K562 (cell line): ENCODE results near the gene MEF2B. TPM values are rescaled to one million over a fixed set of nuclear protein-coding genes. Genes with fewer than 3 reads are reported as not detected.

Experiments used
- ATAC-seq: fragments of 200-7000 bp; cut with Tn5 transposase; 3 replicates; pipeline ENCODE4 v1.9.1; 2020; ENCODE audit warnings: moderate library complexity
- BruUV-seq: library from RNA; stranded (reverse); fragments of 400-500 nt; replicated peaks from 2 replicates; lab custom pipeline; 2021; lab: Mats Ljungman, UMichigan
- CTCF ChIA-PET: fragments of 300-600 bp; formaldehyde crosslinking; extraction: SDS; loops from one replicate; lab custom pipeline; 2021; ENCODE audit warnings: low intra/inter-chr PET ratio; lab: Yijun Ruan, JAX
- POLR2A ChIA-PET: fragments of 300-600, 350-650 bp; sonication (Branson Sonifier 250); formaldehyde crosslinking; extraction: SDS; loops from one replicate; lab custom pipeline; 2021; ENCODE audit warnings: antibody characterized with exemption, inconsistent platforms; lab: Yijun Ruan, JAX
- DNase-seq, 4 experiments: peaks; one replicate each; pipeline versions ENCODE4 v3.0.0 to v3.0.0-alpha.2; 2011 to 2018; ENCODE audit warnings: low spot score in 3 of 4, mixed read lengths in 3 of 4; ENCODE audit errors: extremely low read depth in 1 of 4
- FAIRE-seq: peaks from 2 replicates; lab custom pipeline; 2011; peaks lifted over from hg19 to GRCh38; lab: Jason Lieb, UNC
- H2AFZ ChIP-seq: 2 replicates; pipeline ENCODE4 v1.6.0; 2011; ENCODE audit warnings: low read depth, low read length, control low read depth, inconsistent platforms
- H3K27ac ChIP-seq: fragments of 200-600 bp; 3 replicates; pipeline ENCODE4 v1.8.0; 2011; ENCODE audit warnings: low read depth, mild to moderate bottlenecking, control low read depth, inconsistent platforms, low read length, moderate library complexity, mixed read lengths; ENCODE audit errors: extremely low read depth
- H3K27me3 ChIP-seq, 2 experiments: fragments of 300-600 bp in 1 of 2; 2 replicates in 1 of 2; 3 replicates in 1 of 2; pipeline versions ENCODE4 v1.6.0 to v1.8.0; 2011; ENCODE audit warnings: inconsistent platforms in 2 of 2, low read length in 2 of 2, mild to moderate bottlenecking in 1 of 2, mixed read lengths in 1 of 2, moderate library complexity in 1 of 2; ENCODE audit not compliant: control insufficient read depth in 2 of 2, insufficient read depth in 2 of 2
- H3K36me3 ChIP-seq: fragments of 300-600 bp; 3 replicates; pipeline ENCODE4 v1.8.0; 2011; ENCODE audit warnings: mild to moderate bottlenecking, low read length, inconsistent platforms; ENCODE audit not compliant: control insufficient read depth, insufficient read depth
- H3K4me1 ChIP-seq, 2 experiments: fragments of 200-600 bp in 1 of 2; replicated peaks in 1 of 2; 2 replicates in 1 of 2; 3 replicates in 1 of 2; pipeline versions ENCODE4 v1.5.1 to v1.8.0; 2011; ENCODE audit warnings: inconsistent platforms in 2 of 2, low read length in 2 of 2, mild to moderate bottlenecking in 1 of 2, mixed read lengths in 1 of 2, moderate library complexity in 1 of 2; ENCODE audit not compliant: control insufficient read depth in 2 of 2, insufficient read depth in 2 of 2
- H3K4me2 ChIP-seq: 2 replicates; pipeline ENCODE4 v1.6.1; 2011; ENCODE audit warnings: low read length, control low read depth, inconsistent platforms, mixed read lengths; ENCODE audit not compliant: insufficient read depth
- H3K4me3 ChIP-seq: fragments of 200-600 bp; sonication (generic), shearing (Covaris generic); 2 replicates; pipeline ENCODE4 v1.5.1; 2016; ENCODE audit warnings: control low read depth, inconsistent platforms
- H3K79me2 ChIP-seq: fragments of 200-600 bp; 3 replicates; pipeline ENCODE4 v1.8.0; 2011; ENCODE audit warnings: low read length, inconsistent platforms; ENCODE audit not compliant: control insufficient read depth, insufficient read depth
- H3K9ac ChIP-seq, 2 experiments: 2 replicates each; pipeline versions ENCODE4 v1.6.0 to v1.6.1; 2011; ENCODE audit warnings: low read depth in 2 of 2, low read length in 2 of 2, control low read depth in 1 of 2, inconsistent platforms in 1 of 2, mild to moderate bottlenecking in 1 of 2, mixed read lengths in 1 of 2; ENCODE audit not compliant: insufficient read depth in 1 of 2
- H3K9me1 ChIP-seq: one replicate; pipeline ENCODE4 v1.6.0; 2011; ENCODE audit warnings: inconsistent platforms, mild to moderate bottlenecking, low read length, moderate library complexity; ENCODE audit not compliant: control insufficient read depth, insufficient read depth
- H3K9me3 ChIP-seq: replicated peaks from 2 replicates; pipeline ENCODE4 v1.5.1; 2011; ENCODE audit warnings: low read depth, low read length, inconsistent platforms; ENCODE audit not compliant: control insufficient read depth, insufficient read depth
- H4K20me1 ChIP-seq: replicated peaks from 2 replicates; pipeline ENCODE4 v1.6.1; 2011; ENCODE audit warnings: low read length, inconsistent platforms, mixed read lengths; ENCODE audit not compliant: control insufficient read depth, insufficient read depth
- NFE2 ChIP-seq: IDR thresholded peaks from 2 replicates; pipeline ENCODE4 v1.6.1; 2014; ENCODE audit warnings: antibody characterized with exemption, low read depth
- WGBS: fragments of 100-300 bp; shearing (Covaris generic); methylation state at CpG from one replicate; pipeline ENCODE4 v1.1.6; 2016; ENCODE audit warnings: low coverage, mixed read lengths; ENCODE audit not compliant: insufficient coverage; ENCODE audit errors: missing lambda C conversion rate; 5-methylcytosine and 5-hydroxymethylcytosine counted together
- in situ Hi-C: fragments of 300-500 bp; cut with MboI; formaldehyde crosslinking; loops from 4 replicates; pipeline ENCODE4 v1.15.0; 2018; ENCODE audit warnings: inconsistent platforms, mixed read lengths
- intact Hi-C: fragments of 100-400 bp; cut with micrococcal nuclease; formaldehyde crosslinking; loops from 2 replicates; pipeline ENCODE4 v1.14.2; 2022
- polyA plus RNA-seq, 8 experiments: library from polyadenylated mRNA; depleted of rRNA in 4 of 8; stranded (reverse) in 5 of 8; unstranded in 3 of 8; fragments of >200 nt; fragmentation: Nextera tagmentation in 2 of 8; fragmentation: Illumina TruSeq in 1 of 8; extraction: Ambion mirVana in 2 of 8; extraction: Trizol in 1 of 8; gene quantifications; 2 replicates each; pipeline versions ENCODE4 v1.2.1 to v1.2.3, GENCODE V29; 2011 to 2014; ENCODE audit warnings: inconsistent platforms in 1 of 8, missing spikeins in 1 of 8
- total RNA-seq, 7 experiments: library from RNA; depleted of rRNA in 6 of 7; stranded (reverse); fragments of >200 nt in 6 of 7; fragmentation: Illumina TruSeq in 2 of 7; extraction: Trizol in 2 of 7; gene quantifications; 2 replicates each; pipeline versions ENCODE4 v1.2.1 to v1.2.3, GENCODE V29; 2011 to 2021; ENCODE audit warnings: low replicate concordance in 1 of 7
- TF ChIP-seq, protein P1 (sequence below), 2 experiments: fragments of 450-650 bp; IDR thresholded peaks; 2 replicates each; pipeline ENCODE4 v1.6.1; 2018; ENCODE audit warnings: mild to moderate bottlenecking in 2 of 2, low read depth in 1 of 2; ENCODE audit not compliant: partially characterized antibody in 2 of 2

Gene MEF2B
- total and polyA plus RNA-seq, 9 of the 15 experiments (the other 6 are each of a cell fraction or from before 2014, with no cell fraction given), result 0.14 to 1.9 (median 0.71) TPM; not detected in 3

DNA sequence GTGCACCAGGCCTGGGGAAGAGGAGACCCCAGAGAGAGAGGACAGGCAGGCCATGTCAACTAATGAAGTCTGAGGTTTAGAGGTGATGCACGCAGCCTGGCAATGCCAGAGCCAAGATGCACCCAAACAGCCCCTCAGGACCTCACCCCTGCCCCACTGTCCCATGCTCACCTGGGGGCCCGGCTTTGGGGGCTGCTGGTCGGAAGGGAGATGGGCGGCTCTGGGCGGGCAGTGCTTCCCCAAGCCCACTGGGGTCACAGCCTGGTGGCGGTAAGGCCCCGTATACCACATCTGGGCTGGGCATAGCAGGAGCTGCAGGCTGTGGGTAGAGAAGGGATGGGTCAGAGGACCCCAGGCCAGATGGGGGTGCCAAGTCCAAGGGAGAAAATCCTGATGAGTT is 23.2 kb downstream of the MEF2B start:
- Histone ChIP-seq H3K36me3 (no peaks in the 10 kb centered on the region), H3K9me3 (no peaks in the 10 kb centered on the region), H3K4me3 (no peak overlapping the region), H3K27ac (no peak overlapping the region), H3K79me2 (no peaks in the 10 kb centered on the region), H3K9ac (no peak overlapping the region)
- ATAC-seq, result no peak
- ChIA-PET CTCF (interaction anchor here (1.6 to 3.5 kb wide), 3 partner anchors 28 to 343 kb away, joined by 12 to 20 read pairs (median 12); no protein-coding TSS in a partner anchor), POLR2A (interaction anchor here (0.6 to 0.9 kb wide), 2 partner anchors 13 to 95 kb away, joined by 3 read pairs; no protein-coding TSS in a partner anchor)
- WGBS, result 57% methylated on average over 6 of the region's 7 CpGs
- in situ Hi-C loops, result no loop called here
- no TSS peak for BruUV-seq
- no peak for FAIRE-seq
- no peak for TF ChIP-seq NFE2
- TF ChIP-seq, protein P1, sequence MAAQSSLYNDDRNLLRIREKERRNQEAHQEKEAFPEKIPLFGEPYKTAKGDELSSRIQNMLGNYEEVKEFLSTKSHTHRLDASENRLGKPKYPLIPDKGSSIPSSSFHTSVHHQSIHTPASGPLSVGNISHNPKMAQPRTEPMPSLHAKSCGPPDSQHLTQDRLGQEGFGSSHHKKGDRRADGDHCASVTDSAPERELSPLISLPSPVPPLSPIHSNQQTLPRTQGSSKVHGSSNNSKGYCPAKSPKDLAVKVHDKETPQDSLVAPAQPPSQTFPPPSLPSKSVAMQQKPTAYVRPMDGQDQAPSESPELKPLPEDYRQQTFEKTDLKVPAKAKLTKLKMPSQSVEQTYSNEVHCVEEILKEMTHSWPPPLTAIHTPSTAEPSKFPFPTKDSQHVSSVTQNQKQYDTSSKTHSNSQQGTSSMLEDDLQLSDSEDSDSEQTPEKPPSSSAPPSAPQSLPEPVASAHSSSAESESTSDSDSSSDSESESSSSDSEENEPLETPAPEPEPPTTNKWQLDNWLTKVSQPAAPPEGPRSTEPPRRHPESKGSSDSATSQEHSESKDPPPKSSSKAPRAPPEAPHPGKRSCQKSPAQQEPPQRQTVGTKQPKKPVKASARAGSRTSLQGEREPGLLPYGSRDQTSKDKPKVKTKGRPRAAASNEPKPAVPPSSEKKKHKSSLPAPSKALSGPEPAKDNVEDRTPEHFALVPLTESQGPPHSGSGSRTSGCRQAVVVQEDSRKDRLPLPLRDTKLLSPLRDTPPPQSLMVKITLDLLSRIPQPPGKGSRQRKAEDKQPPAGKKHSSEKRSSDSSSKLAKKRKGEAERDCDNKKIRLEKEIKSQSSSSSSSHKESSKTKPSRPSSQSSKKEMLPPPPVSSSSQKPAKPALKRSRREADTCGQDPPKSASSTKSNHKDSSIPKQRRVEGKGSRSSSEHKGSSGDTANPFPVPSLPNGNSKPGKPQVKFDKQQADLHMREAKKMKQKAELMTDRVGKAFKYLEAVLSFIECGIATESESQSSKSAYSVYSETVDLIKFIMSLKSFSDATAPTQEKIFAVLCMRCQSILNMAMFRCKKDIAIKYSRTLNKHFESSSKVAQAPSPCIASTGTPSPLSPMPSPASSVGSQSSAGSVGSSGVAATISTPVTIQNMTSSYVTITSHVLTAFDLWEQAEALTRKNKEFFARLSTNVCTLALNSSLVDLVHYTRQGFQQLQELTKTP (IDR thresholded peaks at IDR 0.05; ENCODE audit: low read depth in 1 of 2, partially characterized antibody in 2 of 2), result no peak
- TF ChIP-seq, all 486 proteins: peak for 0
- Histone ChIP-seq H3K4me1 (peaks cover 0 to 22% of the 10 kb centered on the region in 2 experiments; a peak in 2 of 5 replicates), H3K4me2 (no peak overlapping the region), H2AFZ (no peak overlapping the region), H3K9me1 (no peaks in the 10 kb centered on the region), H3K27me3 (no peaks in the 10 kb centered on the region; a peak in 1 of 5 replicates), H4K20me1 (no peaks in the 10 kb centered on the region)
- intact Hi-C loops, result loop anchor here (1.0 kb wide), 3 partner anchors 28 to 195 kb away; no protein-coding TSS in a partner anchor
- no peak for DNase-seq
